ENCODE measurements around the gene TAPBP.
A peak's percentile ranks its signal among the peaks of the same experiment; 100 is the strongest.

The TAPBP gene

GRCh38 chr6:33318426-33319073 lies 4.7 kb upstream of the TAPBP start:
- DNase-seq = no peak

DNA sequence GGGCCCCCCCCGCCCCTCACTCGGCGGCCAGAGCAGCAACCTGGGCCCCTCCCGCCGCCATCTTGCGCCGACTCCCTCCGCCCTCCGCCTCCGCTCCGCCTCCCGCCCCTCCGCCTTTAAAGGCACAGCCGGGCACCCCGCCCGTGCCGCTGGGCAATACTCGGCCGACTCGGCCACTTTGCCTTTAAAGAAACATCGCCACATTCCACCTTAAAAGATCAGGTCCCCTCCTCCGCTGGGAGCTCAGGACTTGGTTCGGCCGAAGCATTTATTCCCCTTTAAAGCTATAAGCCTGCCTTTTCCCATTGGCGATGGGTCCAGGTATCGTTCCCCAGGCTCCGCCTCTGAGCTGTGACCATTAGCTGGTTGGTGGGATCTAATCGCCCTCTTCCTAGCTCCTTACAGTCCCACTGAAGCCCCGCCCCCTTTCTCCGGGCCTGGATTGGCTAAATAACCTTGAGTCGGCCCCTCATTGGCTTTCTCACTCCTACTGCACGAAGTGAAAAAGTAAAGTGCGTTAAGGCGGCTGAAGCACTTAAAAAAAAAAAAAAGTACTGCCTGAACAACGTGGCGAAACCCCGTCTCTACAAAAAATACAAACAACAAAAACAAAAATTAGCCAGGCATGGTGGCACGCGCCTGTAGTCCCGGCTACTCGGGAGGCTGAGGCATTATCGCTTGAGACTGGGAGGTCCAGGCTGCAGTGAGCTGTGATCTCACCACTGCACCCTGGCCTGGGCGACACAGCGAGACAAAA lies 4.0 kb upstream of the TAPBP start, which contains the start of gene ZBTB22:
Gene ZBTB22 (minus strand): TSS at position 76 of the 757 bp plus-strand sequence. CDS start 828 bp downstream, outside the sequence.
- peak; percentile 98 for DNase-seq

GRCh38 chr6:33317419-33317668 lies 3.5 kb upstream of the TAPBP start:
- DNase-seq = no peak

DNA sequence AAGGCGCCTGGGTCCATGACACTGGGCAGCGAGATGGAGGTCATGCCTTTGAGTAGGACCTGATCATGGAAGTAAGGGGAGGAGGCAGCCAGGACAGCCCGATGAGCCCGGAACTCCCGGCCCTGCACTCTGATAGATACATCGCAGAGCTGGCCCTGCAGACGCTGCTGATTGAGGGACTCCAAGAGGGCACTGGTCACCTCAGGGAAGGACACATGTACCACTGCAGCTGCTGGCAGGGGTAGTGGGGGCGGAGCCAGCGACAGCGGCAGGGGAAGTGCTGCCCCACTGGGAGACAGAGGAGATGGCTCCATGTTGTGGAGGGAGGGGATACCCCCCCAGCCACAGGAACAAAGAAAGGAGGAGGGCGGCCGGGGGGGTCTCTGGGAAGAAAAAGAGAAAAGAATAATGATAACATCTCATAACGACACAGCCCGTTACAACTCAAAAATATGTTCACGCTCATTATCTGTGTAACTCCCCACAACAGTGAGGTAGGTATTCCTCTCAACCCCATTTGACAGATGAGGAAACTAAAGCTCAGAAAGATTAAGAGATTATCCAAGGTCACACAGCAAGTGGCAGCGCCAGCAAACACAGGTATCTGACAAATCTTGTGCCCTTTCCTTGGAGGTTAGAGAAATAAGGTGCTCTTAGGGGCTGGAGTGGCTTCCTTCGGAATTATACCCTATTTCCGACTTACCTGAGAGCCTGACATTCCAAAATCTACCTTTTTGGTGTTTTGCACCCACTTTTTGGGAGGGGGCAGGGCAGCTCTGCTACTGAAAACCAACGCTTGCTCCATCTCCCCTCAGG lies 2.9 kb upstream of the TAPBP start:
- no peak for DNase-seq

GRCh38 chr6:33315793-33316602 lies 2.1 kb upstream of the TAPBP start:
- DNase-seq = no peak

DNA sequence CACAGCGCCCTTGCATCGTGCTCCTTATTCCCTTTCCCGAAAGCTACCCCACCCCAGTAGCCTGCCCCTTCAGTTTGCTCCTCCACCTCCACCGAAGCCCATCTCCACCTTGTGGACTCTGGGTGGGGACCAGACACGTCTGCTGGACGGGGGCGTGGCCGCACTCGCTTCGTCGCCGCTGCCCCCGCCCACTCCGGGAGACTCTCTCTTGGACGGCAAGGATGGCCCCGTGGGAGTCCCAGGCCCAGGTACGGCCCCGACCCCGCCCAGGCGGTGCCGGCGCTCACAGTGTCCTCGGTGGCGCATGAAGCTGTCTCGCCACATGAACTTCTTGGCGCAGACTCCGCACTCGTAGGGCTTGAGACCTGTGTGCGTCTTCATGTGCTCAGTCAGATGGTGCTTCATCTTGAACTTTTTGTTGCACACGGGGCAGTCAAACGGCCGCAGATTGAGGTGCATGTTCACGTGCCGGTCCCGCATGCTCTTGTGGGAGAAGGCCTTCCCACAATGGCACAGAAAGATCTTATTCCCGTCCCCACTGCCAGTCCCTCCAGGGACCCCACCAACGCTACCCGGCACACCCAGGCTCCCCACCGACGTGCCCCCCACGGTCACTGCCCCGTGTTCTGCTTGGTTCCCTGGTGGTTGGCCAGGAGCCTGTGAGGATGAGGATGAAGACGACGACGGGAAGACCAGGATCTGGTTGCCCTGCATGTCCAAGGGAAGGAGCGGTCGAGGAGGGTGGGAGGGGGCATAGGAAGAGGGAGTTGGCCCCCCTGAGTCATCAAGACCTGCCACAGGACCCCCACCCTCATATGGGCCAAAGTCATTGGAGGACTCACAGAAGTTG lies 1.3 kb upstream of the TAPBP start:
- peak; percentile 22 for DNase-seq

DNA sequence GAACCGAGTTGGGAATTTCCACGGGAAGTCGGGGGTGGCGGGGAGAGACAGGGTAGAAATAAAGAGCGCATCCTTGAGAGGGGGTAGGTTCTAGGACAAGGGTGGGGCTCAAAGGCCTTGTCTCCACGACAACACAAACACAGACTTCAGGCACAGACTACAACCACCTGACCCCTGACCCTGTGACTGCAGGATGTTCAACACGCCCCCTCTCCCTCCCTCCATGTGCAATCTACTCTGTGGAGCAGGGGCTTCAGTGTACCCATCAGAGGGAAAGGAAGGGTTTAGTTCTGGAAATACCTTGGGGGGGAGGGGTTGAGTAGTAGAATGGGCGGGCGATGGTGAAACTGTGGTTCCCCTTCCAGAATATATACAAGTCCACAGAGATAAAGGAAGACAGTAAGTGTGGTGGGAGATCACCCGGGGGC lies 651 bp upstream of the TAPBP start:
- peak; percentile 53 for DNase-seq

DNA sequence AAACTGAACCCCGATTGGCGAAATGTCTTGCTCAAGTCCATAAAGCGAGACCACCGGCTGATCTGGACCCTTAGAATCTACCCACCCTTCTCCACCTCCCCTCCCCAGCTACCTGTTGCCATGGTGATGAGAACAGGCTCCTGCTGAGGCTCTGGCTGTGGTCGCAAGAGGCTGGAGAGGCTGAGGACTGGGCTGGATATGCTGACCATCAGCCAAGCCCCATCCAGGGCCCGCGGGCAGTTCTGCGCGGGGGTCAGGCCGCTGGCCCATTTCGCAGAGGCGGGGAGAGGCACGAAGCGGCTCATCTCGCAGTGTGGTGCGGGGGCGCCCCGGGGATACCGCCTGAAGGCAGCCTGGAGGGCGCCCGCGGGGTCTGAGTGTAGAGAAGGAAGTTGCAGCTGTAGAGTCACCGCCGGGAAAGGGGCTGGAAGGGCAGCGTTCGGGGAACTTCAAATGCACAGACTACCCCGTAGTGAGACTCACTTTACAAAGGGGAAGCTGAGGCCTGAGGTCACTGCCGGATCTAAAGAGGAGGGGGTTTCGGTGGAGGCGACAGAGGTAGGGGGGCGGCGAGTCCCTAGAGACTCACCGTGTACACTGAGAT lies 671 bp downstream of the TAPBP start:
- peak; percentile 37 for DNase-seq

- DNase-seq = peak; percentile 84
These were observed 1.3 kb downstream of the TAPBP start for GRCh38 chr6:33312361-33313104.

DNA sequence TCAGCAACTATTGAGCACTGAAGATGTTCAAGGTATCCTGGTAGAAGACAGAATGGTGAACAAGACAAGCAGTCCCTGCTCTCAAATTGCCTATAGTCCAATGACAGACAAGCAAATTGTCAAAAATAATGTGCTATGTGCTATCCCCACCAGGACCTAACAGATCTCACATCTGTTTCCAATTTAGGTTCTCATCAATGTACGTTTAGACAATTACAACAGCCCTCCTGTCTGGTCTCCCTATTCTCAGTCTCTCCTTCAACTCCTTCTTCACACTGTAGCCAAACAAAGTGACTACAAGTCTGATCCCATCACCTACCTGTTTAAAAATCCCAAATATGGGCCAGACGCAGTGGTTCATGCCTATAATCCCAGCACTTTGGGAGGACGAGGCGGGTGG lies 7.5 kb downstream of the TAPBP start:
- DNase-seq = no peak

GRCh38 chr6:33305052-33305451 lies 8.8 kb downstream of the TAPBP start:
- DNase-seq = no peak

DNA sequence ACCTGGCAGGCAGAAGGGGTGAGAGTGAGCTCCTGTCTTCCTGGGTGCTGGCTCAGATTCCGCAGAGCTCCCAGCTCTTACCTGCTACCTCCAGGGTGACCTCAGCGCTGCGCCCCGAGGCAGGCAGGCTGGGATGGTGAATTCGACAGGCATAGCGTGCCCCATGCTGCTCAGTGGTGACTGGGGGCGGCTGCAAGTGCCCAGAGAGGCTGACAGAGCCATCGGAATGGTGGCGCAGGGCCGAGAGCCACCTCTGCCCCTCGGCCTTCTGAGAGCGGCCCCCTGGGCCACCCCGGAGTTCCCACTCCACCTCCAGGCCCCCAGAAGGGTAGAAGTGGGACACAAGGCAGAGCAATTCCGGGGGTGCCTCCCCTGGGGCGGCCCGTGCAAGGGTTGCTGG lies 9.7 kb downstream of the TAPBP start:
- no peak for DNase-seq

DNA sequence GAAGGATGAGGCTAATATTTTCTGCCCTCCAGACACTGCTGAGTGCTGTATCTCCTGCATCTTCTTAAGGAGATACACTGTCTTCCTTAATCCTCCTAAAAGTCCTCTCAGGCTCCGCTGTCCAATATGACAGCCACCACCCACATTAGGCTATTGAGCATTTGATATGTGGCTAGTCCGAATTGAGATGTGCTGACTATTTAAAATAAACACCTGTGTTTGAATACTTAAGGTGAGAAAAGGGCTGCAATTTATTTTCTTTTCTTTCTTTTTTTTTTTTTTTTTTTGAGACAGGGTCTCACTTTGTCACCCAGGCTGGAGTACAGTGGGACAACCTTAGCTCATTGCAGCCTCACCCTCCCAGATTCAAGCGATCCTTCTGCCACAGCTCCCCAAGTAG lies 12.0 kb downstream of the TAPBP start:
- no peak for DNase-seq

GRCh38 chr6:33299237-33299944 lies 14.5 kb downstream of the TAPBP start:
- DNase-seq = peak; percentile 90

GRCh38 chr6:33298773-33299236 lies 15.1 kb downstream of the TAPBP start, which contains the start of gene RGL2:
TSS of gene RGL2 (minus strand) at chr6:33298942. CDS start at chr6:33298610, 332 bp downstream.
- DNase-seq = peak; percentile 59

- DNase-seq = peak; percentile 31
These were observed 15.7 kb downstream of the TAPBP start for GRCh38 chr6:33297956-33298772.

DNA sequence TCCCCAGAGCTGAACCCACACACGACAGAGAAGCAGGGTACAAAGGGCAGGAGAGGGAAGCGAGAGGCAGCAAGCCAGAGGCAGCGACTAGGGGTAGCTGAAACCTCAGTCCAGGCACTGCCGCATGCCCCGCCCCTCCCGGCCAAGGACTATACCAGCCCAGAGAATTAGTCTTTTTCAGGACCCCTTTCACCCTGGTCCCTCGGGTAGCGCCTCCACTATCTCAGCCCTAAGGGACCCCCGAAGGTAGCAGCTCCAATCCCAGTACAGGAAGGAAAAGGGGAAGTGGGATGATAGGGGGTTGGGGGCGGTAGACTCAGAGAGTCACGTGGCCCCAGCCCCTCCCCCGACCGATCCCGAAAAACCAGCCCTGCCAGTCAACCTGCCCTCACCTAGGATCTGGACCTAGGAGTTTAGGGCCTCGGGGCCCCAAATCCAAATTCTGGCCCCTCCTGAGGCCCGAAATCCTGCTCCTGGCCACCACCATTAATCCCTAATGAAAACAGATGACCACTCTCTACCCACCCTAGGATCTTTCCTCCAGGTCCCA lies 16.4 kb downstream of the TAPBP start:
- no peak for DNase-seq

DNA sequence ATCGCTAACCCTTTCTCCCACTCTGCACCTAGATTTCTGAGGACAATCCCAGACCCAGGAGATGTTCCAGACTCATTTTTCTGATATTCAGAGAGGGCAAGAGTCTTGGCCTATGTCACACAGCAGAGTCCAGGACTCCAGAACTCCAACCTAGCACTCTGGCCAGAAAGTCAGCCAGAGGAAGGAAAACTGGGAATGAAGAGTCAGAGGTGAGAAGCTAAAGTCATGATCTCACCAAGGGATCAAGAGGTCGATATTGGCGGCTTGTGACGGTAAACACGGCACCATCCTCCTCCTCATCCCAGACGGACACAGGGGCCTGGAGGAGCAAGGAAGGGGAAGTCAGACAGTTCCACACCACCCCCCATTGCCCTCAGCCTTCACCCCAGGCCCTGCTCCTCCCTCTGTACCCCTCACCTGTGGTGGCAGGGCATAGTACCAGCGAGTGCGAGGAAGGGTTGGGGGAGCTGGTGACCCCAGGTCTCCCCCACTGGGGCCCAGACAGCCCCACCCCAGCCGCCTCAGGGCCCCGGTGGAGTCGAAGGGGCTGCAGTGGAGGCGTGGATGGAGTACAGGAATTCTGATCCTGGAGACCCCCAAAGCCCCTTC lies 17.0 kb downstream of the TAPBP start:
- DNase-seq = no peak
